Activated CD4-positive, CD25-positive, alpha-beta regulatory T cell treated with anti-CD3 and anti-CD28 coated beads, Interleukin-2, amount 50 U/mL, for 24 hours (primary cell): ENCODE results near the gene HTRA3.
"Not testable (repeated sequence)": the region's sequence is repeated elsewhere in the genome, so short reads cannot be mapped to it uniquely, and the experiment has no call there.

ENCODE experiments used
- ATAC-seq, 2 donors: fragments of 150-1000 bp; cut with Tn5 transposase; one replicate each; pipeline ENCODE4 v1.10.0; 2021; ENCODE audit warnings: mild to moderate bottlenecking in 1 of 2, moderate library complexity in 1 of 2

Gene HTRA3

DNA sequence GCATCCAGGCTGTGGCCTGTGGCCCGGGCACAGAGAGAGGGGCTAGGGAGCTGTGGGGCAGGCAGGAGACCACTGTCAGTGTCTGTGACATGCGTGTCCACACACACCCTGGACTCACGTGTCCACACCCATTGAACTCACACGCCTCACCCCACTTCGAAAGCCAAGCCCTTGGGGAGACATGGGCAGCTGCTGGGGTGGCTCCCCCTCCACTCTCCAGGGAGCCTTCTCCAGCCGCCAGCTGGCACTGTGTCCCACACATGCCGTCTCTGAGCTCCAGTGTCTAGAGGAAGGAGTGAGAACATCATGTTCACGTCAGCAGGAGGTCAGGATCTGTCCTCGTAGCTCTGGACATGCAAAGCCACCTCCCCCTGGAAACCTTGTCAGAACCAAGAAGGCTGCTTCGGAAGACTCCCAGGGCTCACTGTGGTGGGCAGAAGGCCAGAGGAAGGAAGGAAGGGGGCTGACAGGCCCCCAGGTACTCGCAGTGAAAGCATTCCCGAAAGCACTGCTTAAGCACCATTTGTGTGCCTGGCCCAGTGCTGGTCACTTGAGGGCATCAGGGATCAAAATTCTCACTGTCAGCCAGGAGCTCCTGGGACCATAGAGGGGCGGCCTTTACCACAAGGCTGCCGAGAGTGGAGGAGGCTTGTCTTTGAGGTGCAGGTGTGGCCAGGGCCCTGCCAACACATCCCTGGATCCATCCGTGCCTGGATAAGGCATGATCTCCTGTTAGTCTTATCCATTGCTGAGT lies 61.4 kb downstream of the HTRA3 start:
- no peak for ATAC-seq

DNA sequence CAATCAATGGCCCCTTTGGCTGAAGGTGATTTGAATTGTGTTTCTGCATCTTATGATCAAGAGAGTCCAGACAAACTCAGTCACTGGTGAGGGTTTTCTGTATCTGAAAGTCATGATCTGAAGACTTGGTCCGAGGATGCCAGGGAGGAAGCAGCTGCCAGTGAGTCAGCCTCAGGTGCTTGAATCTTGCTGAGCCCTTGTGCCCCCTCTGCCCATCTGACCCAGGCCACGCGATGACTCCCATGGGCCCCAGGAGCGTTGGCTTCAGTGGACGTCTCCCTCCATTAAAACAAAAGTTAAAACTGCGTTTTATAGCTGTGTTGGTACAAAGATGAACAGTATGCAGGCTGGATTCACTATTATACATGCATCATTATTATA lies 62.0 kb downstream of the HTRA3 start:
- ATAC-seq = no peak

GRCh38 chr4:8332038-8332857 lies 62.7 kb downstream of the HTRA3 start:
- no peak for ATAC-seq

DNA sequence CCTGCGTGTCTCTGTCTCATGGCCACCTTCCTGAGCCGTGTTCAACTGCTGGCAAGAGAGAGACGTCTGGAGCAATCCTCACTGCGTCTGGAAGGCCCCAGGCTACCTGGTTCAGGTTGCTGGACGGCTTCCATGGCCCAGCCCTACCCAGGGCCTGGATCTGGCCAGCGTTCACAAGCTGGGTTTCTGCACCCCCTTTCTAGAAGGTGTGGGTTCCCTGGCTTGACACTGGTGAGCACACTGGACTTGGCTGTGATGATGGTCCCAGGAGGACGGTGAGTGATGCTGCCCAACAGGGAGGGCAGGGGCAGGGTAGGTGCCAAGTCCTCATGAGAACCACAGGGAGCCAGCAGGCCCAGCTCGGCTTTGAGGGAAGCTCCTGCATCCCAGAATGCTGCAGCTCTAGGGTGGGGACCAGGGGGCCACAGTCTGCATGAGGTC lies 63.4 kb downstream of the HTRA3 start:
- no peak for ATAC-seq

GRCh38 chr4:8333726-8334460 lies 64.3 kb downstream of the HTRA3 start:
- ATAC-seq = no peak

DNA sequence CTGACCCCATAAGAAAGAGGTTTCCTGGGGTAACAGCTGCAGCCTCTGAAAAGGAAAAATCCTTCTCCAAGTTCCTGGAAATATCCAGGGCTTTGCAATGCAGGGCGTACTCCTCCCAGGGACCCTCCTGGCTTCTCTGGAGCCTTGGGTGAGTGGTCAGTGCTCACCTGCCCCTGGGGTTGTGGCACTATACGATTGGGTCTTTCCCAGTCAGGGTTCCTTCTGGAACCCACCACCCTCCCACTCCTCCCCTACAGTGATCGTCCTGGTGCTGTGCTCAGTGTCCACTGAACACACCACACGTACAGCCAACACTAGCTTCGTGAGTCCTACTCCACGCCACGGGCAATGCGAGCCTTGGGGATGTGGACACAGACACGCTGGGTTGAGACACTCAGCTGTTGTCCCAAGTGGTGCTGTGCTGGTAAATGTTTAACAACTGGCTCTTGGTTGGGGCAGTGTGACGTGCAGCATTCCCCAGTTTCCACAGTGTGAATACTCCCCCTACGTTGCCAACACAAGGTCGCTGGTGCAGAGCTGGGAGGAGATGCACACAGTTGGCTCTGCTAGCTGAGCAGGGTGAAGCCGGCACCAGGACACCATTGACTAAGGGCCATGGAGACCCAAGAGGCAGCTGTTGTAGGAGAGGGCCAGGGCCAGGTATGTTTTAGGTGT lies 65.4 kb downstream of the HTRA3 start:
- ATAC-seq = no peak

DNA sequence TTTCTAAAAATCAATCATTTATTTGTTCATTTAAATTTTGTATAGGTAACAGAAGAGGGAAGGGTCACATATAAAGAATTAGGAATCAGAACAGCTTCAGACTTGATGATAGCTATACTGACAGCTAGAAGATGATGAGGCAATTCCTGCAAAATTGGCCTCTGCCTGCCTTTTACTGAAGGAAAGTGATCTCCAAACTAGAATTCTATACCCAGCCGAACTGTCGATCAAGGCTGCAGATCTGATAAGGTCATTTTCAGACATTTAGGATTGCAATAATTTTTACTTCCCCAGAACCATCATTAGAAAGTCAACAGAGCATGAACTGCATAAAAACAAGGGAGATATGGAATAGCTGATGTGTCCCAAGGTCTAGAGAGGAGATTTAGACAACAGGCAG lies 66.3 kb downstream of the HTRA3 start:
- no peak for ATAC-seq

- ATAC-seq = no peak
Observed at GRCh38 chr4:8336412-8337075, 67.0 kb downstream of the HTRA3 start.

- no peak for ATAC-seq
Observed at GRCh38 chr4:8338351-8338961, 68.9 kb downstream of the HTRA3 start.

GRCh38 chr4:8340781-8341241 lies 71.3 kb downstream of the HTRA3 start:
- ATAC-seq = no peak

GRCh38 chr4:8341281-8341680 lies 71.7 kb downstream of the HTRA3 start:
- ATAC-seq = not testable (repeated sequence)

DNA sequence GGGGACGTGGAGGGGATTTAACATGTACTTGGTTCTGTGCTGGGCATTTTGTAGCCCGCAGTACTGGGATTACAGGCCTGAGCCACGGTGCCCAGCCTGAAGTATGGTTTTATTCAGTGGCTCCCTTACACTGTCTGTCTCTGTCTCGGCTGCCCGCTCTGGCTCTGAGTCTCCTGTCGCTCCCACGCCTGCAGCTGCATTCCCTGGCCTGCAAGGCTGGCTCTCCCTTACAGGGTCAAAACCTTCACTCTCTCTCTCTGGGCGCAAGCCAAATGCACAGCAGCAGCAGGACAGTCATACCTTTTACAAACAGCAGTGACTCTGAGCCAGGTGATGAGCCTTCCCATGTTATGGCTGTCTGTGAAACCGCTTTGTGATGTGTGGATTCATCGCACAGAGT lies 72.1 kb downstream of the HTRA3 start:
- ATAC-seq = no peak

- no peak for ATAC-seq
Observed at GRCh38 chr4:8342651-8343261, 73.2 kb downstream of the HTRA3 start.

GRCh38 chr4:8343262-8343966 lies 73.9 kb downstream of the HTRA3 start:
- ATAC-seq = no peak

- ATAC-seq = no peak
Observed at GRCh38 chr4:8343967-8344331, 74.4 kb downstream of the HTRA3 start.

GRCh38 chr4:8344377-8344776 lies 74.8 kb downstream of the HTRA3 start:
- ATAC-seq = no peak

GRCh38 chr4:8345053-8345945 lies 75.7 kb downstream of the HTRA3 start:
- no peak for ATAC-seq

DNA sequence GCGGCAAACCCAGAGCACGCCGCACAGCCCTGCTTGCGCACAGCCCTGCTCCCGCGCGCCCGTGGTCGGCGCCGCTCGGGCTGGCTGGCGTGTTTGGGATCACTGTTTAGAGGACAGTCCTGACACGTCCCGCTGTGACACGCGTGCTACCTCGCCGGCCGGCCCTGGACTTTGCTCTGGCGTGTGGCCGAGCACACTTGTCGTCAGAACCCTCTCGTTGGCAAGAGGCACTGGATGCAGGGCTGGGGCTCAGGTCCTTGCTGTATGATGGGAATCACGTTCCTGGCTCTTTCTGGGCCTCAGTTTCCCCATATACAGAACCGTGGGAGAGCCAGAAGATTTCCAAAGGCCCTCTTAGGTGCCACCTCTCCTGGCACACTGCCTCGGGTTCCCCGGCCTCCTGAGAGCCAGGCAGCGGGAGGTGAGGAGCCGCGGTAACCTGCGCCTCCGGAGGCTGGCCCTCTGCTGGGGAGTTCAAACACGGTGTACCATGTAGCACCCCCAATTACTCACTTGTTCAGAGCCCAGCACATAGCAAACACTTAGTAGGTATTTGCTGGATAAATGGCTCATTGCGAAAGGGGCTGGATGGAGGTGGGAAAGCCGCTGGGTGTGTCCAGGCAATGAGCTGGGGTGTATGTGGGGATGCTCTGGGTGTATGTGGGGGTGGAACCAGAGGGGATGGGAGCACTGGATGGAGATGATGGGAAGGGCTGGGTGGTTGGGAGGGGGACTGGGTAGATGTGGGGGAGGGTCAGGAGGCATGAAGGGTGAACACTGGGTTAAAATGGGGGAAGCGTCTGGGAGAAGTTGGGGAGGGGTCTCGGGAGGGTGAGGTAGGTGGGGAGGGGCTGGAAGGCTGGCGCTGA lies 76.6 kb downstream of the HTRA3 start:
- no peak for ATAC-seq
